Right atrium auricular region (tissue), 2 donors: Measurements from ENCODE around the gene ATP13A5. TPM values are rescaled to one million over a fixed set of nuclear protein-coding genes. Genes with fewer than 3 reads are reported as not detected.

Experiments used
- DNase-seq: peaks from one replicate; pipeline ENCODE4 v3.0.0-alpha.2; 2019; ENCODE audit warnings: low spot score
- H3K27ac ChIP-seq, 2 donors: fragments of 200-600 bp; sonication (generic); 1 replicate in 1 of 2; 2 replicates in 1 of 2; pipeline ENCODE4 v1.5.1; 2016 to 2019
- H3K27me3 ChIP-seq, 2 donors: fragments of 200-600 bp; sonication (generic); one replicate each; pipeline versions ENCODE4 v1.5.1 to v1.6.0; 2017 to 2019
- H3K36me3 ChIP-seq: fragments of 200-600 bp; sonication (generic); one replicate; pipeline ENCODE4 v1.5.1; 2016
- H3K4me1 ChIP-seq, 2 donors: fragments of 200-600 bp; sonication (generic); one replicate each; pipeline versions ENCODE4 v1.5.1 to v1.6.0; 2017 to 2019
- H3K4me3 ChIP-seq, 2 donors: fragments of 200-600 bp; sonication (generic); 1 replicate in 1 of 2; 2 replicates in 1 of 2; pipeline ENCODE4 v1.5.1; 2017 to 2019; ENCODE audit warnings: mild to moderate bottlenecking in 1 of 2, moderate library complexity in 1 of 2
- H3K9me3 ChIP-seq, 2 donors: fragments of 200-600 bp; sonication (generic); one replicate each; pipeline ENCODE4 v1.5.1; 2019
- total RNA-seq, 2 donors: library from RNA; depleted of rRNA; stranded (reverse); fragments of >200 nt; gene quantifications; one replicate each; pipeline ENCODE4 v1.1.0, GENCODE V29; 2016
- TF ChIP-seq, protein P1 (sequence below), 2 donors: fragments of 200-600 bp; sonication (generic); IDR thresholded peaks; one replicate each; pipeline ENCODE4 v1.5.1; 2019; ENCODE audit warnings: antibody characterized with exemption in 2 of 2

Gene ATP13A5
- total RNA-seq, 2 donors from 2014 or later, result not detected

DNA sequence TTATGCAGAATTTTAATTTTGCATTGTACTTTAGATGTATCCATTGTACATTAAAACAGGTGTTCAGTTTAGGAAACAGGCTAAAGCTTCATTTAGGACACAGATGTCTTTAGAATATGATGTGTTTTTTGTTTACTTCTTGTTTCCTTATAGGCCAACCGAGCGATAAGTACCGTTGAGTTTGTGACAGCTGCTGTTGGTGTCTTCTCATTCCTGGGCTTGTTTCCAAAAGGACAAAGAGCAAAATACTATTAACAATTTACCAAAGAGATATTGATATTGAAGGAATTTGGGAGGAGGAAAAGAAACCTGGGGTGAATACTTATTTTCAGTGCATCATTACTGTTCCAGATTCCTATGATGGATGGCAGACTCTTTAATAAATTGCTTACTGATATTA is 108.1 kb downstream of the ATP13A5 start:
- H3K9me3 ChIP-seq, result no peaks in the 10 kb centered on the region
- DNase-seq, result no peak
- no peaks in the 10 kb centered on the region for H3K36me3 ChIP-seq
- no peak overlapping the region for H3K27ac ChIP-seq
- TF ChIP-seq, protein P1, sequence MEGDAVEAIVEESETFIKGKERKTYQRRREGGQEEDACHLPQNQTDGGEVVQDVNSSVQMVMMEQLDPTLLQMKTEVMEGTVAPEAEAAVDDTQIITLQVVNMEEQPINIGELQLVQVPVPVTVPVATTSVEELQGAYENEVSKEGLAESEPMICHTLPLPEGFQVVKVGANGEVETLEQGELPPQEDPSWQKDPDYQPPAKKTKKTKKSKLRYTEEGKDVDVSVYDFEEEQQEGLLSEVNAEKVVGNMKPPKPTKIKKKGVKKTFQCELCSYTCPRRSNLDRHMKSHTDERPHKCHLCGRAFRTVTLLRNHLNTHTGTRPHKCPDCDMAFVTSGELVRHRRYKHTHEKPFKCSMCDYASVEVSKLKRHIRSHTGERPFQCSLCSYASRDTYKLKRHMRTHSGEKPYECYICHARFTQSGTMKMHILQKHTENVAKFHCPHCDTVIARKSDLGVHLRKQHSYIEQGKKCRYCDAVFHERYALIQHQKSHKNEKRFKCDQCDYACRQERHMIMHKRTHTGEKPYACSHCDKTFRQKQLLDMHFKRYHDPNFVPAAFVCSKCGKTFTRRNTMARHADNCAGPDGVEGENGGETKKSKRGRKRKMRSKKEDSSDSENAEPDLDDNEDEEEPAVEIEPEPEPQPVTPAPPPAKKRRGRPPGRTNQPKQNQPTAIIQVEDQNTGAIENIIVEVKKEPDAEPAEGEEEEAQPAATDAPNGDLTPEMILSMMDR (IDR thresholded peaks at IDR 0.05), result no peak
- no peak overlapping the region for H3K4me3 ChIP-seq
- no peaks in the 10 kb centered on the region for H3K27me3 ChIP-seq
- peaks cover 0 to 6% of the 10 kb centered on the region in 2 donors for H3K4me1 ChIP-seq

DNA sequence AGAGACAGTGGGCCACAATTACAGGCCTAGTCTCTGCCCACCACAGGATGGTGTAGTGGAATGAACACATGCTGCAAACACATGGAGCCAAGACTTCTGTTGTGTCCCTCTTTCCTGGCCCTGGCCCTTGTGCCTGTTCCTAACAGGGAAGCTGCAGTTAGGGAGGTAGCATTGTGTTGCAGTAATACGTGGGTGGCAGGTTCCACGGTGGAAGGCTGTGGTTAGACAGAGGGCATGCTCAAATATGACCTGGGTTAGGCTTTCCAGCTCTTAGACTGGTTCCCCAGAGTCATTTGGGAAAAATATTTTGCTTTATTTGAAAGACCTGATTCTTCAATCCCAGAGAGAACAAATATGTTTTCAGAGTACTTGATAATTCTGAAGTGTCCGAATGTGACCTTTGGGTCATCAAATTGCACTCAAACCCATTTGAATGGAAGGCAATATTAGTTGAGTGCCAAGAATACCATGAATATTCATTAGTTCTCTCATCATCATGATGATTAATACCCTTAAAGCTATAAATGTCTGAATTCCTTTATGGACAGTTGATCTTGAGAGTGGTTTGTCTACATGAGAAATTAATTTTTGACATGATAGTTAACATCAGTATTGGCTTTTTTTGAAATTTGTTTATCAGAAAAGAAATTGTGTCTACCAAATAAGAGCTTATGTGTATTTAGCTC is 109.1 kb downstream of the ATP13A5 start:
- Histone ChIP-seq H3K27me3 (no peaks in the 10 kb centered on the region), H3K27ac (no peak overlapping the region), H3K9me3 (no peaks in the 10 kb centered on the region), H3K36me3 (no peaks in the 10 kb centered on the region), H3K4me3 (no peak overlapping the region), H3K4me1 (peaks cover 0 to 6% of the 10 kb centered on the region in 2 donors)
- DNase-seq, result no peak
- TF ChIP-seq, protein P1 (IDR thresholded peaks at IDR 0.05), result no peak

DNA sequence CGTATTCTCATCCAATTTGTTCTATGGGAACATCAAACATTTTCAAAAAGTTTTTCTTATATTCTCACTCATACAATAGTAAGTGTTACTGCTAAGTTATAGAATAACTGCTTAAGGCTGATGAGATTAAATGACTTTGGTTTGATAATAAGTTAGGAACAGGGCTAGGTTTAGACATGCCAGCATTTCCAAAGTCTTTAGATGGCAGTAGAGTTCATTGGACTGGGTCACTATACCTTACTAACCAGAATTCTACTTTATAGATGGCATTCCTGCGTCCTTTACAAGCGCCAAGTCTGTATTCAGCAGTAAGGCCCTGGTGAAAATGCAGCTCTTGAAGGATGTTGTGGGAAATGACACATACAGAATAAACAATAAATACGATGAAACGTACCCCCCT is 115.8 kb downstream of the ATP13A5 start:
- H3K4me1 ChIP-seq, result no peaks in the 10 kb centered on the region

DNA sequence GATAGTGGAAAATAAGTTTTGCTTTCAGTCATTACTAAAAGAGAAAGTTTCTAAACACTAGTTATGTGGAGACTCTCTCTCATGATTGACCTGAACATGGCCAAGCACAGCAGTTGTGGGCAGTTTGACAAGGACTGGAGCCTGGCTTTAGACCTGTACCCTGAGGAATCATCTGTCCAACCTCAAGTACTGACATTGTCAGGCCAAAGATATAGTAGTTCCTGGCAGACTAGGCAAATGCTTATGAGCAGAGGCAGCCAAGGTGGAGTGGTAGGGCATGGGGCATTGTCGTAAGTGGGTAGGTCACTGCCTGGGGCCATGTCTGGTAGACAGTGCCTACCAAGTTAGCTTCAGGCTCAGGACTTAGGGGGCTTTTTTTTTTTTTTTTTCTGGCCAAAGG is 116.6 kb downstream of the ATP13A5 start:
- no peaks in the 10 kb centered on the region for H3K36me3 ChIP-seq
- H3K9me3 ChIP-seq, result no peaks in the 10 kb centered on the region
- TF ChIP-seq, protein P1 (IDR thresholded peaks at IDR 0.05), result no peak
- no peaks in the 10 kb centered on the region for H3K27me3 ChIP-seq
- no peaks in the 10 kb centered on the region for H3K4me1 ChIP-seq
- no peak overlapping the region for H3K4me3 ChIP-seq
- no peak overlapping the region for H3K27ac ChIP-seq
- DNase-seq, result no peak

More for the DNA sequence above, 115.8 kb downstream of the ATP13A5 start:
- H3K4me3 ChIP-seq, result no peak overlapping the region
- H3K27me3 ChIP-seq, result no peaks in the 10 kb centered on the region
- no peak for DNase-seq
- H3K9me3 ChIP-seq, result no peaks in the 10 kb centered on the region
- no peak overlapping the region for H3K27ac ChIP-seq
- TF ChIP-seq, protein P1 (IDR thresholded peaks at IDR 0.05), result no peak
- H3K36me3 ChIP-seq, result no peaks in the 10 kb centered on the region

DNA sequence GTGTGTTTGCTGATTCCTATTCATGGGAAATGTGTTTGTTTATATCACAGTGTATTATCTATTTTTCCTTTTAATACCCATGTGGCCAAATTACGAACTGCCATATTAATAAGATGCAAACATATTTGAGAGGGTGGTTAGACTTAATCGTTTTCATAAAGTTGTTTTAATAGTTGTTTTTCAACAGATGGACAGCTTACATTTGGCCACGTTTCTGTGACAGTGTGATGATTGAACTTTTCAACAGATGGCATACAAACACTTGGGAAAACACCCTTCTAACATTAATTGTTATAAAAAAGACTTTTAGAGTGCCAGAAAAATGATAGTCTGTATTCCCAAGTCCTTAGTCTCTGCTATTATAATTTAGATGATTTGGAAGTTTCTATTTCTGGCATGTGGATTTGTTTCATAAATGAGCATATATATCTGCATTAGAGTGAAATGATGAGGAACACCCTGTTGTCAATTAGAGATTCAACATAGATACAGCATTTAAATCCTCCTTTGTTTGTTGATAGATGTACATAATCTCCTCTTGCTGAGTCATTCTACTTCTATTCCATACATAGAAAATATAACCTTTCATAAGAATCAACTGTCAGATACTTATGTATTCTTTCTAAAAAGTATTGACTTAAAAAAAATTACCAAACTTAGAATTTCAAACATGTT is 124.4 kb downstream of the ATP13A5 start:
- Histone ChIP-seq H3K4me1 (no peaks in the 10 kb centered on the region), H3K4me3 (no peak overlapping the region), H3K36me3 (no peaks in the 10 kb centered on the region), H3K27me3 (no peaks in the 10 kb centered on the region), H3K9me3 (peaks cover 6 to 14% of the 10 kb centered on the region in 2 donors), H3K27ac (no peak overlapping the region)
- TF ChIP-seq, protein P1 (IDR thresholded peaks at IDR 0.05), result no peak
- DNase-seq, result no peak
